Panc1 (cell line): ENCODE data around the gene GFAP. TPM values are rescaled to one million over a fixed set of nuclear protein-coding genes. Genes with fewer than 3 reads are reported as not detected.

Source experiments
- ATAC-seq: fragments of 200-7000 bp; cut with Tn5 transposase; 2 replicates; pipeline ENCODE4 v1.9.1; 2020; ENCODE audit warnings: mild to moderate bottlenecking, moderate library complexity
- BruUV-seq: library from RNA; stranded (reverse); fragments of 400-500 nt; replicated peaks from 2 replicates; lab custom pipeline; 2021; lab: Mats Ljungman, UMichigan
- CTCF ChIA-PET: fragments of 300-600 bp; sonication (Branson Sonifier 250); formaldehyde crosslinking; loops from one replicate; lab custom pipeline; 2022; ENCODE audit warnings: antibody characterized with exemption; lab: Charles Lee
- POLR2A ChIA-PET: fragments of 300-600 bp; sonication (Branson Sonifier 250); formaldehyde crosslinking; loops from one replicate; lab custom pipeline; 2022; ENCODE audit warnings: antibody characterized with exemption; lab: Charles Lee
- DNase-seq: peaks from one replicate; pipeline ENCODE4 v3.0.0-alpha.2; 2010; ENCODE audit warnings: low read depth, low spot score
- H3K27ac ChIP-seq: 2 replicates; pipeline ENCODE4 v1.5.1; 2011; ENCODE audit warnings: mild to moderate bottlenecking, low read length, inconsistent platforms
- H3K27me3 ChIP-seq: fragments of 200-500 bp; sonication (Bioruptor generic); 2 replicates; pipeline ENCODE4 v1.6.0; 2014; ENCODE audit warnings: low read length, inconsistent platforms; ENCODE audit not compliant: control insufficient read depth, insufficient read depth
- H3K36me3 ChIP-seq: fragments of 200-500 bp; sonication (Bioruptor generic); 2 replicates; pipeline ENCODE4 v1.5.1; 2014; ENCODE audit warnings: inconsistent platforms, mild to moderate bottlenecking, low read length, moderate library complexity; ENCODE audit not compliant: control insufficient read depth, insufficient read depth
- H3K4me1 ChIP-seq: 2 replicates; pipeline ENCODE4 v1.5.1; 2011; ENCODE audit warnings: inconsistent platforms, mild to moderate bottlenecking, low read length, moderate library complexity; ENCODE audit not compliant: control insufficient read depth, insufficient read depth
- H3K4me3 ChIP-seq, 2 experiments: 2 replicates each; pipeline ENCODE4 v1.5.1; 2011 to 2012; ENCODE audit warnings: low read depth in 2 of 2, low read length in 2 of 2, mild to moderate bottlenecking in 2 of 2, inconsistent platforms in 1 of 2, moderate library complexity in 1 of 2
- H3K9me3 ChIP-seq: fragments of 200-500 bp; sonication (Bioruptor generic); 2 replicates; pipeline ENCODE4 v1.5.1; 2014; ENCODE audit warnings: low read depth, mild to moderate bottlenecking, inconsistent platforms, low read length, moderate library complexity; ENCODE audit not compliant: control insufficient read depth, insufficient read depth
- CTCF ChIP-seq: fragments of 450-650 bp; IDR thresholded peaks from 2 replicates; pipeline ENCODE4 v1.5.1; 2017; ENCODE audit warnings: mild to moderate bottlenecking
- POLR2AphosphoS5 ChIP-seq: IDR thresholded peaks from 2 replicates; pipeline ENCODE4 v1.6.1; 2012; ENCODE audit warnings: mild to moderate bottlenecking, low read depth, low read length, moderate library complexity
- REST ChIP-seq, 2 experiments: IDR thresholded peaks; 2 replicates each; pipeline ENCODE4 v1.6.1; 2011 to 2012; ENCODE audit warnings: low read depth in 2 of 2, control low read depth in 1 of 2, low read length in 1 of 2, mild to moderate bottlenecking in 1 of 2, moderate library complexity in 1 of 2; ENCODE audit not compliant: insufficient read depth in 1 of 2
- SIN3A ChIP-seq: IDR thresholded peaks from 2 replicates; pipeline ENCODE4 v1.6.1; 2012; ENCODE audit warnings: low read depth, mild to moderate bottlenecking, low read length, moderate library complexity, borderline replicate concordance; ENCODE audit not compliant: insufficient read depth
- TCF7L2 ChIP-seq: IDR thresholded peaks from 2 replicates; pipeline ENCODE4 v1.6.1; 2011; ENCODE audit warnings: mild to moderate bottlenecking, low read depth, low read length, inconsistent platforms
- in situ Hi-C: cut with HindIII; loops from 2 replicates; pipeline ENCODE4 v1.10.0; 2016; ENCODE audit warnings: low sequenced_read_pairs, low pct_unique_long_range_greater_than_20kb
- intact Hi-C: fragments of 100-400 bp; cut with micrococcal nuclease; formaldehyde crosslinking; loops from one replicate; pipeline ENCODE4 v1.10.0; 2022; ENCODE audit not compliant: unreplicated experiment
- total RNA-seq: library from RNA; stranded (reverse); gene quantifications from one replicate; pipeline ENCODE4 v1.2.1, GENCODE V29; 2021; ENCODE audit not compliant: unreplicated experiment

The GFAP gene
- total RNA-seq, 1 experiment from 2014 or later = not detected

DNA sequence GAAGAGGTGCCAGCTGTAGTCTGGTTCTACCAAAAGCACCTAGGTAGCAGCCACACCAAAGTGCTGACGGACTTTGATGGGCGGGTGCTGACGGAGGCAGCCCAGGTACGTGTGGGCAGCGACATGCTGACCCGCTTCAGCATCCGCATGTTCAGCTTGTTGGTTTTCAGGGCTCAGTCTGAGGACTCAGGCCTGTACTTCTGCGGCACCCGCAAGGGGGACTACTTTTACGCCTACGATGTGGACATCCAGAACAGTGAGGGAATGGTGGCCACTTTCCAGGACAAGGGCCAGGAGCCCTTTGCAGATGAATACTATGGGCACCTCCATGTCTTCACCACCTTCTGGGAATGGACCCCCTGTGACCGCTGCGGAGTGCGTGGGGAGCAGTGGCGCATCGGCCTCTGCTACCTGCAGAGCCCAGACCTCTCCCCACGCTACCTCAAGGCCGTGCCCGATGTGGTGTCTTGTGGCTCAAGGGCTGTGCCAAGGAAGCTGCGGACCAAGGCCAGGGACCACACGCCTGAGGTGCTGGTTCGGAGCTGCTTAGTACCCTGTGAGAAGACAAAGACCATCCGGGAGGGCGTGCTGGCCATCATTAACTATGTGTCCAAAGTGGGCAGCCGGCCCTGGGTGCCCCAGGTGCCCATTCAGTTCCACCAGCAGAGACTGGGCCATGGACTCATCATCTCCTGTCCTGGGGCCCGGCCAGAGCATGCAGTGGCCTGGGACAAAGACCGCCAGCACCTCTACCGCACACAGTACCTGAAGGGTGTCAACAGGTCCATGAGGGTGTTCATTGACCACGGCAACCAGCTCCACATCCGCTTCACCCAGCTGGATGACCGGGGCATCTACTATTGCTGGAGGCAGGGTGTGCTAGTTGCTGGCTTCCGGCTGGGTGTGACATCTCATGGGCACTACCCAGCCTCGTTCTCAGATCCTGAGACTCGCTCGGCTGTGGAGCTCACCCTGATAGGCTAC, 11.0 kb downstream of the GFAP start:
- BruUV-seq = no TSS peak

More for the DNA sequence above, 11.0 kb downstream of the GFAP start:
- no peak for ATAC-seq
- ChIA-PET POLR2A (no interaction called here), CTCF (interaction anchor here (0.6 kb wide), 1 partner anchor 64 kb away, joined by 7 read pairs; the partner anchor contains the start of gene C1QL1)
- in situ Hi-C loops = no loop called here
- Histone ChIP-seq H3K36me3 (no peaks in the 10 kb centered on the region), H3K4me1 (peaks cover 14% of the 10 kb centered on the region), H3K4me3 (no peak overlapping the region), H3K27ac (no peak overlapping the region), H3K27me3 (no peaks in the 10 kb centered on the region), H3K9me3 (no peaks in the 10 kb centered on the region)
- no peak for TF ChIP-seq CTCF
- no peak for TF ChIP-seq TCF7L2
- no peak for TF ChIP-seq REST (IDR thresholded peaks at IDR 0.05; ENCODE audit: insufficient read depth in 1 of 2, low read depth in 2 of 2, low read length in 1 of 2)
- TF ChIP-seq POLR2AphosphoS5 = no peak
- TF ChIP-seq SIN3A = no peak
- no peak for DNase-seq
- intact Hi-C loops = no loop called here
